NCI-H1436 treated with DMSO at 0.1 percent for 48 hours (cell line): ENCODE results near the gene TBATA.

Experiments used
- DNase-seq: peaks from one replicate; lab custom pipeline; 2025; lab: John Stamatoyannopoulos, UW

TBATA gene

GRCh38 chr10:70807556-70807955 is 22.4 kb upstream of the TBATA start:
- DNase-seq: no peak

- no peak for DNase-seq
Observed at GRCh38 chr10:70806841-70807240, 21.7 kb upstream of the TBATA start.

GRCh38 chr10:70805619-70806215 is 20.5 kb upstream of the TBATA start:
- DNase-seq: no peak

- no peak for DNase-seq
Observed at GRCh38 chr10:70804421-70804808, 19.2 kb upstream of the TBATA start.

DNA sequence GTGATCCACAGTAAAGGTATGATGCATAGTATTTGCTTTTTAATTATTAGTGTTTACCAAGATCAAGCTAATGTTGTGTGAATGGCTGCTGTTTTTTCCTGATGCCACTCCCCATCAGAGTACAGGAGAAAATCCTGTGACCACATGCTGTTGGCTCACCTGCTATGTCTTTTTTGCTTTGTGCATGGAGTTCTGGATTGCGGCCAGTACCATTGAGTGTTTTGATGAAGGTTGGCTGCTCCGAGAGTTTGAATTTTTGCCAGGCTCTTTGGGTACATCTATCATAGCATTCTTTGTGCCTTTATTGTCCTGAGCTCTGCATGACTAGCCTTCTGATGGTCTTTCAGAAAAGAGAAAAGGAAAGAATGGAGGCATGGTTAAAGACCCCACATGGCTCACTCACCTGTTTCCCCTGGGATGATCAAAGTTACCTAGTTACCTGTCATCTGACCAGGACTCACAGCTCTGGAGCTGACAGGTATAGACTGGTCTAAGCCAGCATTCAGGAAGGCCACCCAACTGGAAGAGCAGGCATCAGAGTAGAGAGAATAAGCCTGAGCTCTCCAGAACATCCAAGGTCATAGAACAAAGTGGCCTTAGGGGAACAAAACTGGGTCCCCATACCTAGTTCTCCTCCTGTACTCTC is 18.7 kb upstream of the TBATA start:
- no peak for DNase-seq

DNA sequence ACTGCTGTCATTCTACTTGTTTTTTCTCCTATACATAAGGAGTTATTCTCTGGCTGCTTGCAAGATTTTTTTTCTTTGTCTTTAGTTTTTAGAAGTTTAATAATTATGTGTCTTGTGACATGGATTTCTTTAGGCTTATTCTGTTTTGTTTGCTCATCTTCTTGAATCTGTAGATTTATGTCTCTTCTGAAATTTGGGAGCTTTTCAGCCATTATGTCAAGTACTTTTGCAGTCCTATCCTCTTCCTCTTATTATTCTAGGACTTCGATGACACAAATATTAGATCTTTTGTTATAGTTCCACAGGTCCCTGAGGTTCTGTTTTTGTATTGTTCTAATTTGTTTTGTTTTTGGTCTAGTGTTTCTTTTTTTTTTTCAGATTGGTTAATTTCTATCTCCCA is 16.7 kb upstream of the TBATA start:
- no peak for DNase-seq

- no peak for DNase-seq
Observed at GRCh38 chr10:70799124-70799523, 13.9 kb upstream of the TBATA start.

GRCh38 chr10:70797840-70798239 is 12.7 kb upstream of the TBATA start:
- no peak for DNase-seq

DNA sequence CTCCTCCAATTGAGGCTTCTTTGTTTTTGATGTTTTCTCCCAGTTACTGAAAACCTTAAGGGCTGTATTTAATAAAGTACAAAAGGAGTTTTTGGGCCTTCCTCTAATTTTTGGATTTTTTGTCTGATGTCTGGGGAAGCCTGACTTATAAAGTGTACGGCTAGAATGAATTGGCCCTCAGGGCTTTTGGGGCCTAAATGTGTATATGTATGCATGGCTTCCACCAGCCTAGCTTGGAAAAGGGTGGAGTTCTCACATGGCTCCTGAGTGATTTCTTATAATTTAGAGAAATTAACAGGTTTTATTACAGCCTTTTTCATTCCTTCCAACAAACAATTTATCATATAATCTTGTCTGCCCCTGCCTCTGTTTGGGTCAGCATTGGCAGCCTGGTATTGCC is 10.4 kb upstream of the TBATA start:
- DNase-seq: no peak

- DNase-seq: no peak
Observed at GRCh38 chr10:70791386-70792039, 6.3 kb upstream of the TBATA start.

DNA sequence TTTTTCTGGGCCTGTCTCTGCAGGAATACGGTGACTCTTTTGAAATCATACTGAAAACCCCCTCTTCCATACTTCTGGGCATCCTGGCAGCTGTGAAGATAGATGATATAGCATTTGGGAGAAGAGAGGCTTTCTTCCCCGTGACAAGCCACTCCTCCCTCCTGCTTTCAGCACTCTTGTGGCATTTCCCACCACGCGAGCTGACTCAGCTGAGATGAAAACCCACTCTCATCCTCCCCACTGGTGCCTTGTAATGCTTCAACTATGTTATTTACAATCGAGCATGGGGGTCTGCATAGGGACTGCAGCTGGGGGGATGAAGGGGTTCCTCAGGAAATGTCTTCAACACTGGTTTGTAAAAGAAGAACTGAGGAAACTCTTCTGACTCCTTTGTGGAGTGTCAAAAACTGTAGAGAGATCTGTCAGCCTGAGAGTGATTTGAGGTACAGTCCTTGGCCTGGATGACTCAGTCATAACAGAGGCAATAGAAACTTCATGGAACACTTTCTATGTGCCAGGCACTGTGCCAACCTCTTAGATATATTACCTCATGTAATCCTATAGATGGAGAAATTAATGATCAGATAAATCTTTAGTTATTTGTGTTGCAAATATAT is 1.7 kb upstream of the TBATA start:
- no peak for DNase-seq

GRCh38 chr10:70784471-70784870 is 706 bp downstream of the TBATA start:
- DNase-seq: no peak

GRCh38 chr10:70784016-70784415 is 1.2 kb downstream of the TBATA start:
- DNase-seq: no peak

GRCh38 chr10:70782746-70783680 is 2.2 kb downstream of the TBATA start:
- DNase-seq: no peak

- DNase-seq: no peak
Observed at GRCh38 chr10:70782086-70782745, 3.0 kb downstream of the TBATA start.

GRCh38 chr10:70781461-70782051 is 3.6 kb downstream of the TBATA start:
- DNase-seq: no peak

DNA sequence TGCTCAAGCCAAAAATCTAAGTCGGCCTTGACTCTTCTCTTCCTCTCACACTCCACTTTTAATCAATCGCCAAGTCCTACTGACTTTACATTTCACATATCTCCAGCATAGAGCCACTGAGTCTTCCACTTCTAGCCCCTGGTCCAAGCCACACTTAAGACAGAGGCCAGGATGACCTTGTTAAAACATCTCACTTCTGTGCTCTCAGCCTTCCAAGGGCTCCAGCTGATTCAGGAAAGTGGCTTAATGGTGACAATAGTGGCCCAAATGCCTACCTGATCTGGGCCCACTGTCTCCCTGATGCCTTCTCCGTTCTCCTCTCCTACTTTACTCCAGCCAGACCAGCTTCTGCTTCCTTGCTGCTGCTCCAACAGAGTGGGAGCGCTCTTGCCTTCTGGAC is 4.4 kb downstream of the TBATA start:
- DNase-seq: no peak

GRCh38 chr10:70780370-70780760 is 4.8 kb downstream of the TBATA start:
- no peak for DNase-seq

GRCh38 chr10:70779511-70780369 is 5.4 kb downstream of the TBATA start:
- DNase-seq: no peak

DNA sequence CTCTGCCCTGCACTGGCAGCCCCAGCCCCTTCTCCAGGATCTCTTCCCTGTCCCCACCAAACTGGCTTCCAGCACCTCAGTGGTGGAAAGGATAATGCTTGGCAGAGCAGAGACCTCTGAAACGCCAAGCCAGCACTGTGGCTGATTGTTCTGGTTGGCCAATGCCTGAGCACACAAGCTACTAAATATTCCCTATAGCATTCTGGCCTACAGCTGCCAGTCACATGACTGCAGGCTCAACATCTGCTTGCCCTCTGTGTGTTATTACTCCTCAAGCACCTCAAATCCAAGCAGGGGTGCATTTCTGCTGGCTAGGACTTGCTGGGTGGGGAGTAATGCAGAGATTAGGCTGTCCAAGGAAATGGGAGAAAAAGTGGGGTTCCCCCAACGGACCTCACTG is 6.1 kb downstream of the TBATA start:
- DNase-seq: no peak
